Activated gamma-delta T cell treated with Interleukin-2 at 50 U/mL for 16 hours (primary cell): ENCODE data around the gene LSR.

ENCODE experiments used
- DNase-seq: peaks from one replicate; pipeline ENCODE4 v3.0.0-alpha.2; 2020

Gene LSR

DNA sequence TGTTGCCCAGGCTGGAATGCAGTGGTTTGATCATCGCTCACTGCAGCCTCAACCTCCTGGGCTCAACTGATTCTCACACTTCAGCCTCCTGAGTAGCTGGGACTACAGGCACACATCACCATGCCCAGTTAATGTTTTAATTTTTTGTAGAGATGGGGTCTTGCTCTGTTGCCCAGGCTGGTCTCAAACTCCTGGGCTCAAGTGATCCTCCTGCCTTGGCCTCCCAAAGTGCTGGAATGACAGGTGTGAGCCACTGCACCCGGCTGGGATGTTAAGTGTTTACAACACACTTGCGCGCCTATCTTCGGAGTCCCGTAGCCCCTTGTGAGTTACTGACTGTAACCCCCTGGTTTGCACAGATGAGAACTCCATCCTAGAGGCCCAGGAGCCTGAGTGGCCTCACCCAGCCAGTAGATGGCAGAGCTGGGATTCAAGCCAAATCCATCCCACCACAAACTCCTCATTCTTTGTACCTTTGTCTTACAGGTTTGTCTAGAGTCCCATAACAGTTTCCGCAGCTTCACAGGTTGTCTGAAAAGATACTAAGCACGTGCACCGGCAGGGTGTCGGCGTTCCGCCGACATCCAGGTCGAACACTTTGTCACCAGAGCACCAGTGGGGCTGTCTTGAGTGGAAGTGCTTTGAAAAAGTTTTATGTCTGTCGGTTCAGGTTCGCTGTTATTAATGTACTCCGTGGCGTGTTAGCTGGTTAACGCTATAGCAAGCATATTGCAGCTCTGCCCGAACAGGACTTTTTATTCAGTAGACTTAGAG is 57.9 kb downstream of the LSR start:
- no peak for DNase-seq

DNA sequence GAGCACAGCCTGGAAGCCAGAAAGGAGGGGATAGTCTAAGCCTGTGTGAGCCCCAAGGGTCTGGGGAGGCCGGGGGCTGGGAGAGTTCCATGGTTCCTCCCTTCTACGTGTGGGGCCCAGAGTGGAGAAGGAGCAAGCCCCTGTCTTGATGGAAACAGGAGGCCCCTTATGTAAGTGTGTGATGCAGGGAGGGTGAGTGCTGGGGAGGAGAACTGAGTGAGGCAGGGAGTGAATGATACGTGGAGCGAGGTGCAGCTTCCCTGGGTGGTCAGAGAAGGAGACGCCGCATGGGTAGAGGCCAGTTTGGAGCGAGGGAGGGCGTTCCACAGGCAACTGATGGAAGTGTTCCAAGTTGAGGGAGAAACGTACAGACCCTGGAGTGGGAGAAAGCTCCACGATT is 59.1 kb downstream of the LSR start:
- DNase-seq, result no peak

DNA sequence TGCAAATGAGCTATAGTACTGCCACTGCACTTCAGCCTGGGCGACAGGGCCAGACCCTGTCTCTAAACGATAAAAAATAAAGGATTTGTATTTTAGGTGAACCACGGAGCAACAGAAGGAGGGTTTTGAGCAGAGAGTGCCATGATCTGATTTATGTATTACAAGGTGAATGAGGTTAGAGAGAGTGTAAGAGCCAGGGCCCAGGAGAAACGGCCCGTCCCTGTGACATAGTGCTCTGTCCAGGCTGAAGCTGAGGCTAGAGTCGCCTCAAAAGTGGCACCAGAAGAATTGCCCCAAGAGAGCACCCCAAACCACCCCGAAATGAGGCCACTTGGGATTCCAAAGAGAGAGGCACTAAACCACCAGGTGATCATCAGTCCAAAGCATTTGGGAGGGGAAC is 60.1 kb downstream of the LSR start:
- no peak for DNase-seq

DNA sequence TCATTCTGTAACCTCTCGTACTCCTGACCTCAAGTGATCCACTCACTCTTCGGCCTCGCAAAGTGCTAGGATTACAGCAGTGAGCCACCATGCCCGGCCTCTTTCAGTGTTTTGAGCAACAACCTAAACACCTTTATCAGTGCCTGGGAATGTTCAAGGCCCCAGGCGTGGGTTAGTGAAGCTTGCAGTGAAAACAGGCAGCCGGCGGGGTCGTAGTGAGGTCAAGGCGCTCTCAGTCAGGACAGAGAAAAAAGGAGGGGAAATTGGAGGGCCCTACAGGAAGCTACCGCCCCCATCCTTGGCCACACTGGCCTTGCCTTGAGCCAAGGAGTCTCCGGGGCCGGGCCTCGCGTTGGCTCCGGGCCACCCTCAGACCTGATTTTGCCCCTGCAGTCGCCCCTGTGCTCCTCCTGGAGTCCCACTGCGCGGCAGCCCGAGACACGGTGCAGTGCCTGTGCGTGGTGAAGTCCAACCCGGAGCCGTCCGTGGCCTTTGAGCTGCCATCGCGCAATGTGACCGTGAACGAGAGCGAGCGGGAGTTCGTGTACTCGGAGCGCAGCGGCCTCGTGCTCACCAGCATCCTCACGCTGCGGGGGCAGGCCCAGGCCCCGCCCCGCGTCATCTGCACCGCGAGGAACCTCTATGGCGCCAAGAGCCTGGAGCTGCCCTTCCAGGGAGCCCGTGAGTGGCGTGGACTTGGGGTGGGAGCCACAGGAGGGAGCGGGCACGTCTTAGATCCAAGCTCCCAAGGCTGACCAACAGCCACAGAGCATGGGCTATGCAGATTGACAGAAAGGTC is 60.9 kb downstream of the LSR start:
- no peak for DNase-seq

DNA sequence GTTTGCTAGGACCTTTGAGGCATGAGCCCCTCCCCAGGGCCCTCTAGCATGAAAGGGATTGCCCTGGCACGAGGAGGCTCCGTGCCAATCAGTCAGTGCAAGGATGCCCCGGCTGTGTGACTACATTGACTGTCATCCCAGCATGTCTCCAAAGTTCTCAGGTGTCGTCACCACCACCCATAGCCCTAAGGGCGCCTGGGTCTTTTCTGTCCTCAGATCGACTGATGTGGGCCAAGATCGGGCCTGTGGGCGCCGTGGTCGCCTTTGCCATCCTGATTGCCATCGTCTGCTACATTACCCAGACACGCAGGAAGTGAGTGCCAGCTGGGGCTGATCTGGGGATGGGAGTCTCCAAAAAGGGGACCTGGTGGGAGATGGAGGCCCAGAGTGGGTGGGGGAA is 61.5 kb downstream of the LSR start:
- DNase-seq, result no peak

DNA sequence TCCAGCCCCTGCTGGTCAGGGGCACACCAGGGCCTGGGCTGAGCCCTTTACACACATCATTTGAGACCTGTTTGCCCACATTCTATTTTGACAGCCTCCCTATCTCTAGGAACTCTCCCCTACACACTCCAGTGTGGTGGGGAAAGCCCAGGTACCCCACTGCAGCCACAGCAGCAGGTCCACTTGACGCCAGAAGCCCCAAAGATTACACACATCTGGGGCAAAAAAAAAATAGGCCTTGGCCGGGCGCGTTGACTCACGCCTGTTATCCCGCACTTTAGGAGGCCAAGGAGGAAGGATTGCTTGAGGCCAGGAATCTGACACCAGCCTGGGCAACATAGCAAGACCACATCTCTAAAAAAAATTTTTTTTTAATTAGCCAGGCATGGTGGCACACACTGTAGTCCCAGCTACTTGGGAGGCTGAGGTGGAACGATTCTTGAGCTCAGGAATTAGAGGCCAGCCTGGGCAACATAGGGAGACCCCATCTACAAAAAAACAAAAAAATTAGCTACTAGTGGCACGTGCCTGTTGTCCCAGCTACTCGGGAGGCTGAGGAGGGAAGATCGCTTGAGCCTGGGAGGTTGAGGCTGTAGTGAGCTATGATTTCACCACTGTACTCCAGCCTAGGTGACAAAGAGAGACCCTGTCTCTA is 62.1 kb downstream of the LSR start:
- no peak for DNase-seq

DNA sequence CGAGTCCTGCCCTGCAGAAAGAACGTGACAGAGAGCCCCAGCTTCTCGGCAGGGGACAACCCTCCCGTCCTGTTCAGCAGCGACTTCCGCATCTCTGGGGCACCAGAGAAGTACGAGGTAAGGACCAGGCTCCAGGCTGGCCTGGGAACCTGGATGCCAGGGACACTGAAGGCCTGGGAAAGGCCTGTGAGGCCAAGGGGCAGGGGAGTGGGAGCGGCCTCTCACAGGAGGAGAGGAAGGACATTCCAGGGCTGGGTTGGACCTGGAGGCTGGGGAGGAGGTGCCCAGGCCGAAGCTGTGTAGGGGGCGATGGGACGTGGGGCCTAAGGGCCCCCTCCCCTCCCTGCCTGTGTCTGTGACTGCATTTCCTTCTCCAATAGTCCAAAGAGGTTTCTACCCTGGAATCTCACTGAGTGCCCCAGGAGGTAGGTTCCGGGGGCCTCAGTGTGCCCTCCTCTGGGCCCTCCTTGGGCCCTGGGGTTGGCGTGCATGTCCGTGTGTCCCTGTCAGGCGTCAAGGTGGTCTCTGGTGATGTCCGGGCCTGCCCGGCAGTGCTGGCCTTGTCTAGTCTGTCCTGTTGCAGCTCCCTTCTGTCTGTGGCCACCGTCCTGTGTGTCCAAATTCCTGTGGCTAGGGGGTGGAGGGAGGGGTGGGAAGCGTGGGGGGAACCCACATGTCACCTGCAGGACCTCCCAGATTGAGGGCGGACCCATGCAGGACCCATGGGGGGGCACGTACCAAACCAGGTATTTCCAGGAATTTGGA is 63.3 kb downstream of the LSR start:
- no peak for DNase-seq

DNA sequence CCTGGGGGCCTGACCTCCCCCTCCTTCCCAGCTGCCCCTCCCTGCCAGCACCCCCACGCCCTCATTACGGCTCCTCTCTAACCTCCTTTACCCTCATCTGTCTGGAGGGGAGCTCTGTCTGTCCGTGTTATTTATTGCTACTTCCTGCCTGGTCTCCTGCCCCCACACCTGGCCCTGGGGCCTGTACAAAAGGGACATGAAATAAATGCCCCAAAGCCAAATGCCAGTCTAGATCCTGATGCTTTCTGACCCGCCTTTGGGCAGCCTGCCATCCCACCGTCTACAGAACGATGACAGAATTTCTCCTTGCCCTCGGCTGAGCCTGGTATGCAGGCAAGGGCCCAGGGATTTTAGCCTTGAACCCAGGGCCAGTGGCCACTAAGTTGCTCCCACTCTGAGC is 64.8 kb downstream of the LSR start:
- DNase-seq, result no peak

DNA sequence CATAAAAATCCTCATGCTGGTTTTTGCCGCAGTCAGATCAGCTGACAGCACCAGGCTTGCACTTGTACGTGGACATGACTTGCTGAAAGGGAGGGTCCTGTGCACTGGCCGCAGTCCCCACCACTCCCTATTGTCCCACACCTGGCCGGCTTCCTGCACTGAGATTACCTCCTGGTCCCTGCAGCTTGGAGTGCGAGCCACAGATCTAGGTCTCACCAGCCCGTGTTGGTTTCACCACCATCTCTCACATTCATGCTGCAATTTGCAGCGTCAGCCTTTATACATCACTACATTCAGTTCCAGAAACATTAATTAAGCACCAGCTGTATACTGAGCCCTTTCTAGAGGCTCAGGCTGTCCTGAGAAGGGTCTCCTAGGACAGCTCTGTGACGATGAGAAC is 65.2 kb downstream of the LSR start:
- no peak for DNase-seq

DNA sequence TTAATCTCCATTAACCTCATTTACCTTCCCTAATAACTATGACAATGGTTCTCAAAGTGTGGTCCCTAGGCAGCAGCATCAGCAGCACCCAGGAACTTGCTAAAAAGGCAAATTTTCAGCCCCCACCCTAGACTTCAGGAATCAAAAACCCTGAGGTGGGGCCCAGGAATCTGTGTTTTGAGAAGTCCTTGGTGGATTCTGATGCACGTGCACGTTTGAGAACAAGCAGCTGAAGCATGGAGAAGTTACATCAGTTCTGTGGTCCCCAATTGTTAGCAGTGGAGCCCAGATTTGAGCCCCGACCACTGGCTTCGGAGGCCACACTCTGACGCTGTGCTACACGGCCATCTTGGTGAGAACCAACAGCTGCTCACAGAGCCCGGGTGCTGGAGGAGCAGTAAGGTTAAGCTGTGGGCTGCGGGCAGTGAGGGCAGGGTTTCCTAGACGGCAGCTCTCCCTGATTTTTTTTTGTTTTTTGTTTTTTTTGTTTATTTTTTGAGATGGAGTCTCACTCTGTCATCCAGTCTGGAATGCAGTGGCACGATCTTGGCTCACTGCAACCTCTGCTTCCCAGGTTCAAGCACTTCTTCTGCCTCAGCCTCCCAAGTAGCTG is 66.2 kb downstream of the LSR start:
- DNase-seq, result no peak

DNA sequence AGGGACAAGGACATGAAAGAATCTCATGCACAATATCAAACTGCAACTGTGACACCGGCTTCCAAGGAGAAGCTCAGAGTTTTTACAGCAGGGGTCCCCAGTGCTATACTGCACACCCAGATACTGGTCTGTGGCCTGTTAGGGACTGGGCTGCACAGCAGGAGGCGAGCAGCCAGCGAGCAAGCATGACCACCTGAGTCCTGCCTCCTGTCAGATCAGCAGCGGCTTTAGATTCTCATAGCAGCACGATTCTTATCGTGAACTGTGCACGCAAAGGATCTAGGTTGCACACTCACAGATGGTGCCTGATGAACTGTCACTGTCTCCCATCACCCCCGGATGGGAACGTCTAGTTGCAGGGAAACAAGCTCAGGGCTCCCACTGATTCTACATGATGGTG is 67.1 kb downstream of the LSR start:
- no peak for DNase-seq

DNA sequence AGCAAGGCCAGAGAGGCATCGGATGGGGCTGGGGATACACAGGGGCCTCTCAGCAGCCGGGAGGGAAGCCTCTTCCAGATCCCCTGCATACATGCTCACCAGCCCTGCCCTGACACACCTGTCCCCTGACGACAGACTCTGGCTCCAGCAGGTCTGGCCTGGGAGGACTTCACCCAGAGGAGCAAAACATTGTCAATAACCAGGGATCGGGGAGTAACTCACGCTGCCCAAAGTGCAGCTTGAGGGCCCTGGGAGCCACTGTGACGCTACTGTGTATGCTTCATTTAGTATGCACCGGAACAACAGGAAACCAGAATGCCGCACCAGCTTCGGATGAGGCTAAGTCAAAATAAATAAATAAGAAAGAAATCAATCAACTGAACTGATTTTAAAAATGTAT is 67.8 kb downstream of the LSR start:
- no peak for DNase-seq
